ENCODE measurements around the gene SDR9C7. TPM values are rescaled to one million over a fixed set of nuclear protein-coding genes. Genes with fewer than 3 reads are reported as not detected.
"Not testable (repeated sequence)": the region's sequence is repeated elsewhere in the genome, so short reads cannot be mapped to it uniquely, and the experiment has no call there.

Gene SDR9C7
- total RNA-seq, 1 donor from 2014 or later: not detected

- DNase-seq (ENCODE audit: low read depth in 2 of 2): no peak
These were observed 17.8 kb downstream of the SDR9C7 start for GRCh38 chr12:56916296-56916995.

- no peak for DNase-seq (ENCODE audit: low read depth in 2 of 2)
These were observed 19.5 kb downstream of the SDR9C7 start for GRCh38 chr12:56914724-56915123.

GRCh38 chr12:56914256-56914655 lies 20.0 kb downstream of the SDR9C7 start:
- DNase-seq (ENCODE audit: low read depth in 2 of 2): no peak

GRCh38 chr12:56909403-56909802 lies 24.8 kb downstream of the SDR9C7 start:
- DNase-seq (ENCODE audit: low read depth in 2 of 2): not testable (repeated sequence)

GRCh38 chr12:56908136-56908535 lies 26.1 kb downstream of the SDR9C7 start:
- DNase-seq (ENCODE audit: low read depth in 2 of 2): no peak

- DNase-seq (ENCODE audit: low read depth in 2 of 2): no peak
These were observed 28.4 kb downstream of the SDR9C7 start for GRCh38 chr12:56905852-56906251.

GRCh38 chr12:56903374-56903773 lies 30.8 kb downstream of the SDR9C7 start:
- no peak for DNase-seq (ENCODE audit: low read depth in 2 of 2)

GRCh38 chr12:56901313-56901712 lies 32.9 kb downstream of the SDR9C7 start:
- not testable (repeated sequence) for DNase-seq (ENCODE audit: low read depth in 2 of 2)

- DNase-seq (ENCODE audit: low read depth in 2 of 2): peak; percentile 68
These were observed 33.6 kb downstream of the SDR9C7 start for GRCh38 chr12:56900583-56900982.

GRCh38 chr12:56898938-56899337 lies 35.3 kb downstream of the SDR9C7 start:
- no peak for DNase-seq (ENCODE audit: low read depth in 2 of 2)

- DNase-seq (ENCODE audit: low read depth in 2 of 2): no peak
These were observed 36.3 kb downstream of the SDR9C7 start for GRCh38 chr12:56897844-56898361.

GRCh38 chr12:56896082-56896481 lies 38.1 kb downstream of the SDR9C7 start:
- DNase-seq (ENCODE audit: low read depth in 2 of 2): no peak

- no peak for DNase-seq (ENCODE audit: low read depth in 2 of 2)
These were observed 39.4 kb downstream of the SDR9C7 start for GRCh38 chr12:56894698-56895368.

- not testable (repeated sequence) for DNase-seq (ENCODE audit: low read depth in 2 of 2)
These were observed 42.3 kb downstream of the SDR9C7 start for GRCh38 chr12:56891885-56892284.

GRCh38 chr12:56886319-56886718 lies 47.9 kb downstream of the SDR9C7 start:
- no peak for DNase-seq (ENCODE audit: low read depth in 2 of 2)

- no peak for DNase-seq (ENCODE audit: low read depth in 2 of 2)
These were observed 48.9 kb downstream of the SDR9C7 start for GRCh38 chr12:56885316-56885715.

GRCh38 chr12:56884421-56884820 lies 49.8 kb downstream of the SDR9C7 start:
- DNase-seq (ENCODE audit: low read depth in 2 of 2): no peak

- DNase-seq (ENCODE audit: low read depth in 2 of 2): not testable (repeated sequence)
These were observed 51.8 kb downstream of the SDR9C7 start for GRCh38 chr12:56882407-56882806.

GRCh38 chr12:56880125-56880992 lies 53.8 kb downstream of the SDR9C7 start:
- no peak for DNase-seq (ENCODE audit: low read depth in 2 of 2)

- not testable (repeated sequence) for DNase-seq (ENCODE audit: low read depth in 2 of 2)
These were observed 54.7 kb downstream of the SDR9C7 start for GRCh38 chr12:56879240-56880124.

GRCh38 chr12:56878010-56878339 lies 56.2 kb downstream of the SDR9C7 start:
- no peak for DNase-seq (ENCODE audit: low read depth in 2 of 2)

Data from lung microvascular endothelial cell (primary cell).